Epithelial cell of proximal tubule (primary cell): Measurements from ENCODE around the gene DDX24. TPM values are rescaled to one million over a fixed set of nuclear protein-coding genes. Genes with fewer than 3 reads are reported as not detected.

Experiments used
- DNase-seq: peaks from one replicate; pipeline ENCODE4 v3.0.0-alpha.2; 2011; ENCODE audit warnings: low read depth
- H3K4me3 ChIP-seq: 2 replicates; pipeline ENCODE4 v1.5.1; 2011; ENCODE audit warnings: low read depth, mild to moderate bottlenecking, low read length
- total RNA-seq: library from RNA; depleted of rRNA; stranded (reverse); fragments of >200 nt; gene quantifications from 2 replicates; pipeline ENCODE4 v1.2.3, GENCODE V29; 2015
- TF ChIP-seq, protein P1 (sequence below): conservative IDR thresholded peaks from 2 replicates; pipeline ENCODE4 v1.5.1; 2012; ENCODE audit warnings: low read depth, mild to moderate bottlenecking, low read length

DDX24 gene
- total RNA-seq, 1 donor from 2014 or later = 121 TPM

DNA sequence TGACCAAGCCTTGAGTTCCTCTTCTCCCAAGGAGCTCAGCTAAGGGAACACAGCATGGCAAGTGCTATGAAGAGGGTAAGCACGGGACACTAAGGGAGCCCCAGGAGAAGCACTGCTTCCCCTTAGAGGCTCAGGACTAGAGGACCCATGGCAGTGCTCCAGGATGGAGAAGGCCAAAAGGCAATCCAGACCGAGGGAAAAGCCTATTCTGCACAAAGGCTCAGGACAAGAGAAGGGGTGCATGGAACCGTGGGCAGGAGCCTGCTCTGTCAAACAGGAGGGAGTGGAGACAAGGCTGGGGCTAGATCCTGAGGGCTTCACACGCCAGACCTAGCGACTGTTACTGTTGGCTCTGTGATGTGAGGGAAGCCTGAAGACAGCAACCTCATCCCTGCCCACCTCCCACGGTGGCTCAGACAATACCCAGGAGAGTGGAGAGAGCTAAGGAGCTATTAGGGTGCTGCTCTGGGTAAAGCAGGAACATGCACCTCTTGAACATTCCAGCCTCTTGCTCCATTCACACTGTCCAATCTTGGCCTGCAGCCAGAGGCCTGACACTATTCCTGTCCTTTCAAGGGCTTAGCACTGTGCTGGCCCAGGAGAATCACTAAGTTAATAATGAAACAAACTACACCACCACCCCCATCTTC, 30.6 kb downstream of the DDX24 start:
- TF ChIP-seq, protein P1, sequence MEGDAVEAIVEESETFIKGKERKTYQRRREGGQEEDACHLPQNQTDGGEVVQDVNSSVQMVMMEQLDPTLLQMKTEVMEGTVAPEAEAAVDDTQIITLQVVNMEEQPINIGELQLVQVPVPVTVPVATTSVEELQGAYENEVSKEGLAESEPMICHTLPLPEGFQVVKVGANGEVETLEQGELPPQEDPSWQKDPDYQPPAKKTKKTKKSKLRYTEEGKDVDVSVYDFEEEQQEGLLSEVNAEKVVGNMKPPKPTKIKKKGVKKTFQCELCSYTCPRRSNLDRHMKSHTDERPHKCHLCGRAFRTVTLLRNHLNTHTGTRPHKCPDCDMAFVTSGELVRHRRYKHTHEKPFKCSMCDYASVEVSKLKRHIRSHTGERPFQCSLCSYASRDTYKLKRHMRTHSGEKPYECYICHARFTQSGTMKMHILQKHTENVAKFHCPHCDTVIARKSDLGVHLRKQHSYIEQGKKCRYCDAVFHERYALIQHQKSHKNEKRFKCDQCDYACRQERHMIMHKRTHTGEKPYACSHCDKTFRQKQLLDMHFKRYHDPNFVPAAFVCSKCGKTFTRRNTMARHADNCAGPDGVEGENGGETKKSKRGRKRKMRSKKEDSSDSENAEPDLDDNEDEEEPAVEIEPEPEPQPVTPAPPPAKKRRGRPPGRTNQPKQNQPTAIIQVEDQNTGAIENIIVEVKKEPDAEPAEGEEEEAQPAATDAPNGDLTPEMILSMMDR = no peak
- DNase-seq = peak; percentile 41
- H3K4me3 ChIP-seq = no peak overlapping the region

DNA sequence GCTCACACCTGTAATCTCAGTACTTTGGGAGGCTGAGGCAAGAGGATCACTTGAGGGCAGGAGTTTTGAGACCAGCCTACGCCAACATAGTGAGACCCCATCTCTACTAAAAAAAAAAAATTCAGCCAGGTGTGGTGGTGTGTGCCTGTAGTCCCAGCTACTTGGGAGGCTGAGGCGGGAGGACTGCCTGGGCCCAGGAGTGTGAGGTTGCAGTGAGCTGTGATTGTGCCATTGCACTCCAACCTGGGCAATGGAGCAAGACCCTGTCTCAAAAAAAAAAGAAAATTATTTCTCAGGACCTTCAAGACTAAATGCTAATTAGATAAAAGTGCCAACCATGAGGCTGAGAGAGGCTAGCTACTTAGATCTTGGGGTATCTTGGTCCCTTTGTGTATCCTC, 31.4 kb downstream of the DDX24 start:
- TF ChIP-seq, protein P1 = no peak
- DNase-seq = no peak
- H3K4me3 ChIP-seq = no peak overlapping the region

DNA sequence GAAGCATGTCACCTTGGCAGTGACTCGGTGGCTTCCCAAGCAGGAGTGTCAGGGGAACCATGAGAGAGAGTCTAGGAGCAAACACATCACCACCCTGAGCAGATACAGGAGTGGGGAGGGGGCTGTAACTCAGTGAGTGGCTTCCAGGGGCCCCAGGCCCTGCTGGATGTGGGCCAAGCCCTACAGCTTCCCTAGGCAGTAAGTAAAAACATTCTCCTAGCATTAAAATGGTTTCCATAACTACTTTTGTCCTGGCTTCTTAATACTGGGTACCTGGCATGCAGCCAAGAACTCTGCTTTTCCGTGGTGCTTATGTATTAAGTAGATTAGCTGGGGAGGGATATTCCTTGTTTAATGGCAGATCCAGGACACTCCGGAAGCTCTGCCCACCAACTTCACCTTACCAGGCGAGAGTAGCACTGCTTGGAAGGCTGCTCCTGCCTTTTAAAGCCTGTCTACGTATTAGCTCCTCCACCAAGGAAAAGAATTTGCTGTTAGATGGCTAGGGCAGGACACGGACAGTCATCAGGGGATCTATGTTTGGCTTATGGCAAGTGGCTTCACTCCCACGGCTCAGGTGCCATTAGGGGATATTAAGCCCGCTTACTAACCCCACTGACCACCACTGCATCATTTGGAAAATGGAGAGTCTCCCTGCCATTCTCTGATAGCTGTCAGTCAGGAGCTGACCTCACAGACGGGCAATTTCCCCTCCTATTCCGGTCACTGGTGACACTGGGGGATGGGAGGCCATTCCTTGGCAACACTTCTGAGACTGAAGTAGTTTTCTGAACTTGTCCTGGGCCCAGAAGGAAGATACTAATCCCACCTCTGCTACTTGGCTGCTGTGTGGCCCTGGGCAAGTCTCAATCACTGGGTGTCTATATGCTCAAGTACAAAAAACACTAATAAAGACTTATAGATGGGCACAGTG, 32.0 kb downstream of the DDX24 start:
- TF ChIP-seq, protein P1 = no peak
- DNase-seq = no peak
- no peak overlapping the region for H3K4me3 ChIP-seq

DNA sequence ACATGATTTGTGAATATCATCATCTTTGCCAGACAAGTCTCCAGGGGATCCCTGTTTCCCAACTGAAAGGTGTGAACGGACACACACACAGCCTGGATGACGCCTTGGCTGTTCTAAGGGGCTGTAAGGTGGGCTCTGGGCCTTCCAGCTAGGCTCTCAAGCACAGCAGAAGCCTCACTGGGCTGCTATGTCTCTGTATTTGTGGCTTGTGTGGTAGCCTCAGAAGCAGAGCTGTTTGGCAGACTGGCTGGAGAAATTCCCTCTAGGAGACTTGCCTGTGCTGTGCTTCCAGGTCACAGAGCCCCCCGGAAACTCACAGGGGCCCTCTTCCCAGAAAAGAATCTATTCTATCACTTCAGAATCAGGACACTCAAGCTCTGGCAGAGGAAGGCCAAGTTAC, 33.4 kb downstream of the DDX24 start:
- no peak overlapping the region for H3K4me3 ChIP-seq
- TF ChIP-seq, protein P1 = no peak
- no peak for DNase-seq

DNA sequence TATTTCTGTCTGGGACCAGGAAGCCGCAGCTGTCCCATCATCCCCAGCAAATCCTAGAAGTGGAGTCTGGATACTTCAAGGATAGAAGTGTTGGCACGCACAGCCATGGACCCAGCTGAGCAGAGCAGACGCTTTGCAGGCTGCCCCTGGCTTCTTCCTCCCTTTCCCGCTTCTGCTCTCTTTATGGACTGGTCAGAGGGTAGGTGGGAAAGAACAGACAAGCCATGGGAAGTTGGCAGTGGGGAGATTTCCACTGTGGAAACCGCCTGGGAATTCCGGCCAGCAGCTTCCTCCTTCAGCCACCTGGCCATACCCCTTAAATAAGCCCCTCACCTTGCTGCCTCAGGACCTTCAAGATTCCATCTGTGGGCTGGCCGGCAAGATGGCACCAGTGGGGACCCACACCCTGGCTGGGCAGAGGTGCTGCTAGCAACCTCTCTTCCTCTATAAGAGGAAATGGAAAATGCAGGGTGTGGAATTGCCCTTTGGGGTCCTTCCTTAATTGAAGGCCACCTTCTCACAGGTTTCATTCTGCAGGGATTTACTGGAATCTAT, 34.2 kb downstream of the DDX24 start:
- no peak overlapping the region for H3K4me3 ChIP-seq
- TF ChIP-seq, protein P1 = no peak
- no peak for DNase-seq

DNA sequence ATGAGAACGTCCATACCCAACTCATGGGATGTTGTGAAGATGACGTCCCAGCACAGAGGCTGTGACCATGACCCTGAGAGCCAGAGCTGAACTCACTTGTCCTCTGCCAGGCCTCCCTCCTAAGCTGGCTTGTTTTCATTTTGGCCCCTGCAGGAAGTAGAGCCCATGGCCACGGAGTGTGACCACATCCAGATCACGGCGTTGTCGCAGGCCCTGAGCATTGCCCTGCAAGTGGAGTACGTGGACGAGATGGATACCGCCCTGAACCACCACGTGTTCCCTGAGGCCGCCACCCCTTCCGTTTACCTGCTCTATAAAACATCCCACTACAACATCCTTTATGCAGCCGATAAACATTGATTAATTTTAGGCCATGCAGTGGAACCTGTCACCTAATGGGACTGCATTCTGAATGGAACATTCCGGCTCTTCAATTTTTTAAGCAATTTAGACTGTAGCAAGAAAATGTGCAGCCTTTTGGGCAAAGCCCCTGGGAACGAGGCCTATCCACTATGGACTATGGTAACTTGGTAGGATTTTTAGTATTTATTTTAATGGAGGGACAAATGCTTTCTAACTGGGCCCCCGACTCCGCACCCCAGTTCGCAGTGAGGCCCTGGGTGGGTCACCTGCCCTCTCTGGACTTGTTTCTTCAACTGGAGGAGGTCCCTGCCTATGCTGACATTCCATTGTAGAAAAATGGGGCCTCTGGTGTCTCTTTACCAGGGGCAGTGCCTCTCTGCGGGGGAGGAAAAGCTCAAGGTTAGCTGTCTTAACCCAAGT, 35.2 kb downstream of the DDX24 start:
- H3K4me3 ChIP-seq = no peak overlapping the region
- DNase-seq = no peak
- TF ChIP-seq, protein P1 = no peak
